ENCODE data around the gene CAMSAP3.

Gene CAMSAP3

DNA sequence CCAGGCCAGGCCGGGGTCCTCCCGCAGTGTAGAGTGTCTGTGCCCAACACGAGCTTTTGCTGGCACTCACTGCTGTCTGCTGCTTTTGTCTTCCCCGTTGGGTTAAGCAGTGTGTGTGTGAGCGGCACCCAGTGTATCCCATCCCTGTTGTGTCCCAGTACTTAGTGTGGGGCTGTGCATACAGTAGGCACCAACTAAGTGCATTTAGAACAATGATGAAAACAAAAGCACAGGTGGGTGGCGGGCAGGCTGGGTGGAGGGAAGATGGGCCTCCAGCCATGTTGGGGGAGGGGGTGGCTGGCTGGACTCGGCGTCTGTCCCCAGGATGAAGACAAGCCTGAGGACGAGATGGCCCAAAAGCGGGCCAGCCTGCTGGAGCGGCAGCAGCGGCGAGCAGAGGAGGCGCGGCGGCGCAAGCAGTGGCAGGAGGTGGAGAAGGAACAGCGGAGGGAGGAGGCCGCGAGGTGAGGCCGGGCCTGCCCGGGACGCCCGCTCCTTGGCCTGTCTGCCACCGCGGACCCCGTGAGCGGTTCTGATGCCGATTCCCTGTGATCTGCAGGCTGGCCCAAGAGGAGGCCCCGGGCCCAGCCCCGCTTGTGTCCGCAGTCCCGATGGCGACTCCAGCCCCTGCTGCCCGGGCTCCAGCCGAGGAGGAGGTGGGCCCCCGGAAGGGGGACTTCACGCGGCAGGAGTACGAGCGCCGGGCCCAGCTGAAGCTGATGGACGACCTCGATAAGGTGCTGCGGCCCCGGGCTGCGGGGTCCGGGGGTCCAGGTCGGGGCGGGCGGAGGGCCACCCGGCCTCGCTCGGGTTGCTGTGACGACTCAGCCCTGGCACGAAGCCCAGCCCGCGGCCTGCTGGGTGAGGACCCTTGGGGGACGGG lies 19.4 kb downstream of the CAMSAP3 start:
- DNase-seq, result no peak

DNA sequence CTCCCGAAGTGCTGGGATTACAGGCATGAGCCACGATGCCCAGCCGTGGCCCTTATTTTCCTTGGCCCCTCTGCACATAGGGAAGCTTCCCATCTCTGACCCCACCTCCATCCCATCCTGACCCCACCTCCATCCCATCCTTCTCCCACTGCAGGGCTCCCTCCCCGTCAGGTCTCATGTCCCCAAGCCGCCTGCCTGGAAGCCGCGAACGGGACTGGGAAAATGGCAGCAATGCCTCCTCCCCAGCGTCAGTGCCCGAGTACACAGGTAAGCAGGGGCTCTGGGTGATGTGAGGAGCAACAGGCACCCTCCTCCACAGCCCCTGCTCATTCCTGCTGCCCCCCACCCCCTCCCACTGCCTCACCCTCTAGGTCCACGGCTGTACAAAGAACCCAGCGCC lies 21.5 kb downstream of the CAMSAP3 start:
- no peak for DNase-seq

DNA sequence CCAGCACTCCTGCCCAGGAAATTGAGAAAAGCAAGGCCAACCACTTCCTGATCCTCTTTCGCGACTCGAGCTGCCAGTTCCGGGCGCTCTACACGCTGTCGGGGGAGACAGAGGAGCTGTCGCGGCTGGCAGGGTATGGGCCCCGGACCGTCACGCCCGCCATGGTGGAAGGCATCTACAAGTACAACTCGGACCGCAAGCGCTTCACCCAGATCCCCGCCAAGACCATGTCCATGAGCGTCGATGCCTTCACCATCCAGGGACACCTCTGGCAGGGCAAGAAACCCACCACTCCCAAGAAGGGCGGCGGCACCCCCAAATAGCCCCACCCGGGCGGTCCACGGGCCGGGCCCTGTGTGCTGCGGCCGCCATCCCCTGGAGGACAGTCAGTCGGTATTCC lies 22.1 kb downstream of the CAMSAP3 start:
- DNase-seq, result no peak

DNA sequence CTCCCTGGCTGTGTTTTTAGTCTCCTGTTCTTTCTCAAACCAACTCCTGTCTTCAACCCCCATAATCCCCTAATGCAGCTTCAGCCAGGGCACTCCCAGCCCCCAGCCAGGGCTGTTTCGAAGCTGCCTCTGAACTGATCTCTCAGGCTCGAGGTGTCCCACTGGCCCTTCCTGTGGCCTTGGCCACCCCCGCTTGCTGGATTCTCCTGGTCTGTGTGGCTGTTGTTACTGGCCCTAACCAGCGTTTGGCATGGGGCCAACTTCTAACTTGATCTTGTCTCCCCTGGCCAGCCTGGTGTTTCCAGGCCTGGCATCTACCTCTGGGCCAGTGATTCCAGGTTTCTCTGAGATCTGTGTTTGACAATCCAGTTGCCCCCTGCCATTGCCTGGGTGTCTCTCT lies 22.7 kb downstream of the CAMSAP3 start:
- no peak for DNase-seq

DNA sequence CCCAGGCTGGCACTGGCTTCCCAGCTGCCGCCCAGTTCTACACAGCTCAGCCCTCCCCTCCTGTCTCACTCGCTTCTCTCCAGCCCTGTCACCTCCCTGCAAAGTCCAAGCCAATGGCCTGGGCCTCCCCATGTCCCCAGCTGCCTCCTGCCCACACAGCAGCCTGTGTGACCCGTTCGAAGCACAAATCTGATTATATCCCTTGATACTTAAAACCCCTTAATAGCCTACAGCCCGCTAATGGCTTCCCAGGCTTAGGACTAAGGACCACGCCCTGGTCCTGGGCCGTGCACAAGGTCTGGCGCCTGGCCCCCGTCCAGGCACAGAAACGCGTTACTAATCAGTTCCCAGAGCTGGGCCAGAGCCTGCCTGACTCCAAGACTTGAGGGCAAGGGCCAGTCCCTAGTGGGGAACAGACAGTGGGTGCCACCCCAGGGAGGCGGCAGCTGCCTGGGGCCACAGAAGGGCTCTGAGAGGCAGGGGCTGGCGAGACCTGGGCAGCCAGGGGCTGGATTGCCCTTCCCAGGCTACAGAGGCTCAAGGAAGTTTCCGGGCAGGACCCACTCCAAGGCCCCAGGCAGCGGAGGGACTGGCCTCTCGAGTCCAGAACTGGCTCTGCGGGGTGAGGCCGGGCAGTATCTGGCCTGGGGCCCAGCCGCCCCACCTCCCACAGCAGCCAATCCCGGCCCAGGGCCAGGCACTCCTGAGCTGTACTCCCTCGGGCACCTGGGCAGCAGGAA lies 23.3 kb downstream of the CAMSAP3 start:
- no peak for DNase-seq

DNA sequence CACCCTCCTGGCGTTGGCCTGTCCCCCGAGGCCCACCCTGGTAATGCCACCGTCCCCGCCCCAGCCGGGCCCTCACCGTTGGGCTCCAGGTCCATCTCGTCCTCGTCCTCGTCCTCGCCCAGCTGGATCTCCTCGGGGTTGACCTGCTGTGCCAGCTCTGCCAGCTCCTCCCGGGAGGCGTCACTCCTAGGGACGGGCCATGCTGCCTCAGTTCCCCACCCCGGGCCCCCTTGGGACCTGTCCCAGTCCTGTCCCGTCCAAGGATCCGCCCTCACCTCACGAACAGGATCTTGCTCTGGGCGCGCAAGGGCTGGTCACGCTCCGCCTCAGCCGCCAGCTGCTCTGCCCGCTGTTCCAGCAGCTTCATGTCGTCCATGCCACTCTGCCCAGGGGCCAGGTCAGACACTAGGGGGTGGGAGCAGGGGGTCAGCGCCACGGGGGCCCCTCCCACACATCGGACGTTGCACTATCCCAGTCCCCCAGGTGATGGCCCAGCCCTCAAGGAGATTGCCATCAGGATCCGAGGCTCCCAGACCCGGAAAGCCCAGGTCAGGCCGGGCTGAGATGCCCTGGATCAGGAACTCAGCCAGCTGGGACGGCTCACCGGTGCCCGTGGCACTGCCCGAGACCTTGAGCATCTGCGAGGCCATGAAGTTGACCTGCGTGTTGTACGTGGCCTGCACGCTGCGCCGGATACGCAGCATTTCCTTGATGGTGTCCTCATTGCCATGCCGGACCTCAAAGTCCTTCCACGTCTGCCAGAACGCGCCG lies 24.2 kb downstream of the CAMSAP3 start:
- no peak for DNase-seq

DNA sequence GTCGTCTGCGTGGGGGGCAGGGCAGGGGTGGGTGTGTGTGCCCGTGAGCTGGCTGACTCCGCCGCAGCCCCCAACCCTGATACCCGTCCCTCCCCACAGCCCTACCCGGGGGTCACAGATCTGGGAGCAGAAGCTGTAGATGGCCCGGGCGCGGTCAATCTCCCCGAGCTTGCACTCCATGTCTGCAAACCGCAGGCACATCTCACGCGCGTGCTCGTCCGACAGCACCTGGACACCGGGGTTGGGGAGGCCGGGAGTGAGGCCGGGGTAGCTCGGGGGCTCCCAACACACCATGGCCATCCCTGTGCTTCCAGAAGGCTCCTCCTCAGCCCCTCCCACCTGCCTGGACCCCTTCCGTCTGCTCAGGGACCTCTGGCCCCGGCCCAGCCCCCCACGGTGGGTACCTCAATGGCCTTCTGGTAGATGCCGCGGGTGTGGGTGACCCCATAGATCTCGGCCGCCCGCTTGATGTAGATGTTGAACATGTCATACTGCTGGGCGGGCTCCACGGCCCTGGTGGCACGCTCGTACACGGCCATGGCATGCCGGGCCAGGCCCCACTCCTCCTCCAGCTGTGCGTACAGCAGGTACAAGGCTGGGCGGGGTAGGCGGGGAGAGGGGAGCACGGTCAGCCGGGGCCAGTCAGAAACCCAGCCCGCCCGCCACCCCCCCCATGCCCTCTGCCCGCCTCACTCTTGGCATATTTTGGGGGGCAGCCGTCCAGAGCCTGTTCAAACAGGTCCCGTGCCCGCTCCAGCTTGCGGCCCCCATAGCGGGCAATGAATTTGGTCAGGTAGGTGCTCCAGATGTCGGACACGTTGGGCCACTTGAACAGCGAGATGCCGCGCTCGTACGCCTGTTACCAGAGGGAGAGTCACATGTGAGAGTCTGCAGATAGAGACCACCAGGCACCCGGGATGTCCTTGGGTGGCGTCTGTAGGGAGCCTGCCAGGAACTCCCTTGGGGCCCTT lies 25.1 kb downstream of the CAMSAP3 start:
- DNase-seq, result no peak

DNA sequence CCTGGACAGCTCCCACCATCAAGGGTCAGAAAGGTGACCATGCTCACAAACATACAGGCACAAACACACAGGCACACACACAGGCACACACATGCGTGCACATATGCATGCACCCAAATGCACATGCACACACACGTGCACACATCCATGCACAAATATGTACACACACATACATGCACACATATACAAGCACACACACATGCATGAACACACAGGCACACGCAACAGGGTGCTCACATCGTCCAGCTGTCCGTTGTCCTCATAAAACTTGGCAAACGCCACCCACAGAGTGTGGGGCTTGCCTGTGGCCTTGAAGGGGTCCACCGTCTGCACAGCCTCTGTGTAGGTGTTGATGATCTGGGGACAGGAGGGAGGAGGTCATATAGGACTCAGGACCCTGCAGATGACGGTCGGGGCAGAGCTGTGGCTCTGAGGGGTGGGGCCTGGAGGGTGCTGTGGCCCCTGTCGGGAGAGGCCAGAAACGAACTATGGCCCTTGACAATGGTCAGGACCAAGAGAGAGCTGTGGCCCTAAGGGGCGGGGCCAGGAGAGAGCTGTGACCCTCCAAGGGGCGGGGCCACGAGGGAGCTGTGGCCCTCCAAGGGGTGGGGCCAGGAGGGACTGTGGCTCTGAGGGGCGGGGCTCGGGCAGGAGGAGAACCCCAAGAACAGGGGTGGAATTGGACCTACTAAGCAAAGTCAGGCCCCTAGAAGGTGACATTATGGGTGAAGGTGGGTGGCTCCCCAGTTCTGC lies 27.4 kb downstream of the CAMSAP3 start:
- DNase-seq, result no peak

- DNase-seq, result no peak
These were observed 28.3 kb downstream of the CAMSAP3 start for GRCh38 chr19:7623725-7624603.

DNA sequence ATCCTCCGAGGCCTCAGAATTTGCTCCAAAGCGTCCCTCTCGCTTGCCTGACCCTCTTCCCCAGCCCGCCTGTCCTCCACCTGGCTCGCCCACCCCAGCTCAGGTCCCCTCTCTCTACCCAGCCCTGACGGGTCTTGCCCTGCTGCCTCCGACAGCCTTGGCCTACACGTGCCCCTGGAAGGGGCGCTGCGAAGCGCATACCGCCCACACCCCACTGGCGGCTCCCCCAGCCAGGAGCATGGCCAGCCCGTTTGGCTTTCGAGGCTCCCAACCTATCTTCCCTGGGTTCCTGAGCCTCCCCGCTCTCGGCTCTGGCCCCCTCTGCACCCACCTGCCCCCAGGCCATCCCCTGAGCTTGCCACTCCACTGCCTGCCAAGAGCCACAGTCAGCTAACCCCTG lies 29.1 kb downstream of the CAMSAP3 start:
- DNase-seq, result no peak

DNA sequence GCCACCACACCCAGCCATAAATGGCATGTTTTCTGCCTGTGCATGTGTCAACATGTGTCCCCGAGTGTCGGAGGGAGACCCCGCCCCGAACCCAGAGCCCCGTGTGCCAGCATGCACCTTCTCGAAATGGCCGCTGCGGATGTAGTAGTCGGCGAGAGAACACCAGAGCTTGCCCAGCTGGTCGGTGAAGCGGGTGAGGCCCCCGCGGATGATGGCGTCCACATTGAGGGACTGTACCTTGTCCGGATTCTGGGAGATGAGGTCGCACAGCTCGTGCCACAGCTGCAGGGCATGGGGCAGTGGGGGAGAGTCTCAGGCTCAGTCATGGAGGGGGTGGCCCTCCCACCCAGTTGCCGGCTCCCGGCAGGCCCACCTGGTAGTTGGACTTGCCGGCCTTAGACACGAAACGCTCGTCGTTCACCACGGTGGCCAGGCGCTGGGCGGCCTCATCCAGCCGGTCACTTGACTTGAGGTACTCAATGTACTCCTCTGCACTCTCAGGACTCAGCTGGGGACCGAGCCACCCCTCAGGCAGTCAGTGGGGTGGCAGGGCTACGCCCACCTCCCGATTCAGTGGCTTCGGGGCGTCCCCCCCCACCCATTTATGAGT lies 30.2 kb downstream of the CAMSAP3 start:
- no peak for DNase-seq

GRCh38 chr19:7627166-7627565 lies 31.5 kb downstream of the CAMSAP3 start:
- no peak for DNase-seq

- DNase-seq, result no peak
These were observed 33.1 kb downstream of the CAMSAP3 start for GRCh38 chr19:7628589-7629311.

DNA sequence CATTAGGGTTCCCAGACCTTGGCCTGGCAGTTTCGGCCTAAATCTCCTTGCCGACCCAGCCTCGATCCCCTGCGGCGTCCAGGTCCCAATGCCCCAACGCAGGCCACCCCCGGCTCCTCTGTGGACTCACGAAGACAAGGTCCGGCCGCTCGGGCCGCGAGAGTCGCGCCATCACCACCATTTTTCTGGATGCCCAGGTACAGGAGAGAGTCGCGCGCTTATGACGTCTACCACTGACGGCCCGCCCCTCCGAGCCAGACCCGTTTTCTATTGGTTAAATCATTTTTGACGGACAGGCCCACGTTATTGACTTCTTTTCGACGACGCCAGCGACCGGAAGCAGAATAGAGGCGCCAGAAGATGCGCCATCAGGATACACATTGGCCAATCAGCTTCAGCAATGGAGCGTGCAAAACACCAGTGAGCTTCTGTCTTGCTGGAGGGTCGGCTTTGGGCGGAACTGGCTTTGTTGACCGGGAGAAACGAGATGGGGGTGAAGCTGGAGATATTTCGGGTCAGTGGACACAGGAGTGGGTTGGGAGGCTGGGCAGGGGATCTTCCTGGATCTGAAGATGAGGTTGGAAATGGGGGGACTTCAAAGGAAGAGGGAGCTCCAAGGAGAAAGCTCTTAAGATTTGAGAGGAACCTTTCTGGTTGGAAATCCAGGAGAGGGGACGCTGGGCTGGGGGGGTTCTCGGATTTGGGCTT lies 33.8 kb downstream of the CAMSAP3 start, which contains the start of the genes PET100 and XAB2:
PET100 (plus strand) TSS at position 447 of the 708 bp plus-strand sequence; CDS start at position 488, 41 bp downstream.
XAB2 (minus strand) TSS at position 199 of the 708 bp plus-strand sequence; CDS start at position 181, 18 bp downstream.
- peak; percentile 96 to 99 (median 98) for DNase-seq

DNA sequence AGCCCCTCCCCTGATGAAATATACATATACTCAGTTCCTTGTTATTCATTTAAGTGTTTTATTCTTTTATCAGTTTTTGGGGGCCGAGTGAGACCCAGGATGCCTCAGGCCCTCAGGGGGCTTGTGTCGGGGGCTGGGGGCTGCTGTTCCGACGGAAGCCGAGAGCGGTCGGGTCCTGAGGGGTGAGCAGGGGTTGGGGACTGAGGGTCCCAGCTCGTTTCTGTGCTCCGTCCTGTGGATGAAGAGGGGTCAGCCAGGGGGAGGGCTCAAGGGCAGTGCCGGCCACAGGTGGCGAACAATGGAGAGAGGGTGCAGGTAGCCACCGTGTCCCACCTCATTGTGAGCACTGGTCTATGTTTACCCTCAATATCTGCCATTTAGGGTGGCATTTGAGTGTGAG lies 35.9 kb downstream of the CAMSAP3 start:
- DNase-seq, result no peak

- no peak for DNase-seq
These were observed 36.9 kb downstream of the CAMSAP3 start for GRCh38 chr19:7632340-7633203.

GRCh38 chr19:7633698-7634097 lies 38.0 kb downstream of the CAMSAP3 start, which contains the start of gene PCP2:
Gene PCP2, minus strand, starts transcription at chr19:7633719. Its CDS starts 262 bp downstream, at chr19:7633457.
- DNase-seq, result no peak

Data from suppressor macrophage treated with lipopolysaccharide for 1 hour (primary cell).